Measurements from ENCODE around the gene B3GAT1. TPM values are rescaled to one million over a fixed set of nuclear protein-coding genes. Genes with fewer than 3 reads are reported as not detected.

Gene B3GAT1
- total RNA-seq, 1 donor from 2014 or later = 1.9 TPM

DNA sequence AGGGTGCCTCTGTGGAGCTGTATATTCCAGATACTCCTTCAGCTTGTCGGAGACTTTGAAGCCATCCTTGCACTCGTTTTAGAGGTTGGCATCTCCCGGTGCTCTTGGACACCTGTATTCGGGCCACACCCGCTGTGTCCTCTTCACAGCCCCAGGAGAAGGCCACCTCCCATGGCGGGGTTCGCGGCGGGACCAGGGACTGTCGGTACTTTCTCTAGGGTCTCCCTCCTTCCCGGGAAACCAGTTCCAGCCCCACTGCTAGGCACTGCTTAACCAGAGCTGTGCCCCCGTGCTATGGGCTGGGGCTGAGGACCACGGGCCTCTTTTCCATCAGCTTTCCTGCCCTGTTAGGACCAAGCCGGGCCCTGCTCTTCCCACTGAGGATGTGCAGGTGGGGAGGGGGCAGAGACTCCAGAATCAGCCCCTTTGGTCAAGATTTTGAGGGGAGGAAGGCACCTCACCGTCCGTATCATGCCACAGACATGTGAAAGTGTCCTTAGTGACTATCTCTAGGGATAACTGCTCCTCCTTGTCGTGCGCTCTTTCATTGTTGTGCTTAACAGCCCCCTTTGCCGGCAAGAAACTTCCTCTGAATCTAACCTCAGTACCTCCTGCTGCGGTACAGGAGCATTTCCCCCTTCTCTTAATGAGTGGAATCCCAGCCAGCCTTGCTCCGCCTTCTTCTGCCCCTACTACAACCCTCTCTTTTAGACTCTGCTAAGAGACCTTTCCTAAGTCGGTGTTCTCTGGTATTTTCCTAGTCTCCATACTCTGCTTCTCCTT lies 1.2 kb upstream of the B3GAT1 start:
- Mint-ChIP-seq H3K4me3 (ENCODE audit: unreplicated experiment) (peak overlapping the region; percentile 81), H3K27ac (ENCODE audit: unreplicated experiment) (peak overlapping the region; percentile 70), H3K36me3 (ENCODE audit: low read depth, unreplicated experiment) (no peaks in the 10 kb centered on the region), H3K27me3 (ENCODE audit: low read depth, unreplicated experiment) (peaks cover 67% of the 10 kb centered on the region), H3K9me3 (ENCODE audit: unreplicated experiment) (no peaks in the 10 kb centered on the region), H3K4me1 (ENCODE audit: low read depth, unreplicated experiment) (peaks cover 2% of the 10 kb centered on the region)
- Histone ChIP-seq H3K36me3 (ENCODE audit: insufficient read depth, low read length) (no peaks in the 10 kb centered on the region), H4K20me1 (ENCODE audit: insufficient read depth, low read length) (peaks cover 6% of the 10 kb centered on the region), H3K4me3 (ENCODE audit: insufficient read depth, low read depth, low read length) (no peak overlapping the region), H3K79me2 (ENCODE audit: insufficient read depth, low read length) (no peaks in the 10 kb centered on the region), H3K4me1 (ENCODE audit: insufficient read depth, low read length) (no peaks in the 10 kb centered on the region), H3K27ac (ENCODE audit: low read depth, low read length) (no peak overlapping the region), H3K4me2 (ENCODE audit: low read length) (peak overlapping the region; percentile 59), H2AFZ (ENCODE audit: low read depth, low read length) (no peak overlapping the region), H3K9ac (ENCODE audit: low read length) (no peak overlapping the region), H3K9me3 (ENCODE audit: insufficient read depth, low read depth, low read length) (no peaks in the 10 kb centered on the region), H3K27me3 (ENCODE audit: insufficient read depth, low read length) (peaks cover 26% of the 10 kb centered on the region)
- no peak for FAIRE-seq
- no peak for DNase-seq (ENCODE audit: low read depth)
- no peak for TF ChIP-seq EZH2 (IDR thresholded peaks at IDR 0.05; ENCODE audit: insufficient read depth, low read length)
- TF ChIP-seq CTCF (IDR thresholded peaks at IDR 0.05; ENCODE audit: insufficient read depth, low read depth, low read length) = no peak

DNA sequence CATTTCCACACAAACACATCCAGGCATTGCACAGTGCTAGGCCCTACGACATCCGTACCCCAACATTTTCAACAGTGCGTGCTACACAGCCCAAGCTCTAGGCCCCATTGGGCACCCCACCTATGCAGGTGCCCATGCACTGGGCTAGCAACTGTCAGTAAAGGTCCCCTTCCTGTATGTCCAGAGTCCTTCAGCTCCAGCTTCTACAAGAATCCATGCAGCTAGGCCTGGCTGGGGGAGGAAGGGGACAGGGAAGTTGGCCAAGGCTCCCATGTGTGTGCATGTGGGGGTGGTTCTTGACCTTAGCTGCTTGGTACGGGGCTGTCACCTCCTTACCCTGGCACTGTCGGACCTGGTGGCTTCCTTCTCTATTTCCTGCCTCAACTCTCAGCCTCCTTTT lies 1.3 kb downstream of the B3GAT1 start:
- Histone ChIP-seq H3K9me3 (ENCODE audit: insufficient read depth, low read depth, low read length) (no peaks in the 10 kb centered on the region), H3K9ac (ENCODE audit: low read length) (no peak overlapping the region), H3K36me3 (ENCODE audit: insufficient read depth, low read length) (no peaks in the 10 kb centered on the region), H4K20me1 (ENCODE audit: insufficient read depth, low read length) (peaks cover 6% of the 10 kb centered on the region), H2AFZ (ENCODE audit: low read depth, low read length) (no peak overlapping the region), H3K4me1 (ENCODE audit: insufficient read depth, low read length) (no peaks in the 10 kb centered on the region), H3K27ac (ENCODE audit: low read depth, low read length) (no peak overlapping the region), H3K79me2 (ENCODE audit: insufficient read depth, low read length) (no peaks in the 10 kb centered on the region), H3K4me3 (ENCODE audit: insufficient read depth, low read depth, low read length) (no peak overlapping the region), H3K4me2 (ENCODE audit: low read length) (no peak overlapping the region), H3K27me3 (ENCODE audit: insufficient read depth, low read length) (peaks cover 26% of the 10 kb centered on the region)
- H3K4me1 Mint-ChIP-seq (ENCODE audit: low read depth, unreplicated experiment) = peaks cover 2% of the 10 kb centered on the region
- no peak for TF ChIP-seq CTCF (IDR thresholded peaks at IDR 0.05; ENCODE audit: insufficient read depth, low read depth, low read length)
- no peak for TF ChIP-seq EZH2 (IDR thresholded peaks at IDR 0.05; ENCODE audit: insufficient read depth, low read length)
- peaks cover 3% of the 10 kb centered on the region for H3K36me3 Mint-ChIP-seq (ENCODE audit: low read depth, unreplicated experiment)
- FAIRE-seq (no peak), DNase-seq (ENCODE audit: low read depth) (no peak)
- H3K27ac Mint-ChIP-seq (ENCODE audit: unreplicated experiment) = no peak overlapping the region
- H3K9me3 Mint-ChIP-seq (ENCODE audit: unreplicated experiment) = no peaks in the 10 kb centered on the region
- peaks cover 64% of the 10 kb centered on the region for H3K27me3 Mint-ChIP-seq (ENCODE audit: low read depth, unreplicated experiment)
- peak overlapping the region; percentile 76 for H3K4me3 Mint-ChIP-seq (ENCODE audit: unreplicated experiment)
